H1 (cell line): ENCODE measurements around the gene BCL2L1. TPM values are rescaled to one million over a fixed set of nuclear protein-coding genes. Genes with fewer than 3 reads are reported as not detected.

Experiments
- polyA plus RNA-seq, 7 experiments: library from polyadenylated mRNA; depleted of rRNA in 3 of 7; stranded (reverse) in 5 of 7; unstranded in 2 of 7; fragments of >200 nt in 5 of 7; fragments of 200-250 nt in 2 of 7; gene quantifications; 1 replicate in 5 of 7; 2 replicates in 1 of 7; 4 replicates in 1 of 7; pipeline versions ENCODE4 v1.2.1 to v1.2.3, GENCODE V29; 2011 to 2013; ENCODE audit warnings: missing spikeins in 2 of 7, mixed read lengths in 2 of 7
- total RNA-seq: library from RNA; stranded (reverse); fragmentation: NEBNext Ultra II Directional; extraction: Animal tissue kit (Norgen Biotek cat#: 25700); gene quantifications from 2 replicates; pipeline ENCODE4 v1.2.1, GENCODE V29; 2021

BCL2L1 gene
- total and polyA plus RNA-seq, 2 of the 8 experiments (the other 6 are each of a cell fraction or from before 2014, with no cell fraction given) = 64.9 to 66.1 TPM

Other genes starting within 250 kb of the BCL2L1 start
- not detected in 2 replicates for gene DEFB124, start 247.7 kb downstream of the BCL2L1 start, total RNA-seq
- gene DEFB124, start 247.7 kb downstream of the BCL2L1 start, polyA plus RNA-seq (2011; rRNA removed) = not detected in 2 replicates
- gene REM1, start 247.6 kb downstream of the BCL2L1 start, total RNA-seq = not detected in 2 replicates
- 0.05 TPM in 2 replicates for gene REM1, start 247.6 kb downstream of the BCL2L1 start, polyA plus RNA-seq (2011; rRNA removed)
- gene HM13, start 208.4 kb downstream of the BCL2L1 start, total RNA-seq = 118 TPM in 2 replicates
- gene HM13, start 208.4 kb downstream of the BCL2L1 start, polyA plus RNA-seq (2011; rRNA removed) = 183 and 189 TPM in 2 replicates
- 120 and 131 TPM in 2 replicates for gene ID1, start 117.6 kb downstream of the BCL2L1 start, total RNA-seq
- gene ID1, start 117.6 kb downstream of the BCL2L1 start, polyA plus RNA-seq (2011; rRNA removed) = 357 and 566 TPM in 2 replicates
- gene COX4I2, start 85.0 kb downstream of the BCL2L1 start, total RNA-seq = not detected in 2 replicates
- 0.26 and 0.97 TPM in 2 replicates for gene COX4I2, start 85.0 kb downstream of the BCL2L1 start, polyA plus RNA-seq (2011; rRNA removed)
- 122 and 125 TPM in 2 replicates for gene TPX2, start 16.4 kb upstream of the BCL2L1 start, total RNA-seq
- gene TPX2, start 16.4 kb upstream of the BCL2L1 start, polyA plus RNA-seq (2011; rRNA removed) = 36.5 and 43.6 TPM in 2 replicates
- 0.22 TPM in 1 of 2 replicates, not detected in the other for gene MYLK2, start 96.5 kb upstream of the BCL2L1 start, total RNA-seq
- gene MYLK2, start 96.5 kb upstream of the BCL2L1 start, polyA plus RNA-seq (2011; rRNA removed) = 0.26 and 0.27 TPM in 2 replicates
- gene FOXS1, start 122.7 kb upstream of the BCL2L1 start, total RNA-seq = not detected in 2 replicates
- 0.45 and 0.47 TPM in 2 replicates for gene FOXS1, start 122.7 kb upstream of the BCL2L1 start, polyA plus RNA-seq (2011; rRNA removed)
- 0.91 and 1.0 TPM in 2 replicates for gene DUSP15, start 147.7 kb upstream of the BCL2L1 start, total RNA-seq
- 3.2 and 6.0 TPM in 2 replicates for gene DUSP15, start 147.7 kb upstream of the BCL2L1 start, polyA plus RNA-seq (2011; rRNA removed)
- gene TTLL9, start 147.8 kb upstream of the BCL2L1 start, total RNA-seq = not detected in 2 replicates
- gene TTLL9, start 147.8 kb upstream of the BCL2L1 start, polyA plus RNA-seq (2011; rRNA removed) = 0.06 and 0.19 TPM in 2 replicates
- 14.2 and 14.5 TPM in 2 replicates for gene PDRG1, start 229.2 kb upstream of the BCL2L1 start, total RNA-seq
- 20.1 and 20.8 TPM in 2 replicates for gene PDRG1, start 229.2 kb upstream of the BCL2L1 start, polyA plus RNA-seq (2011; rRNA removed)
- 1.8 and 2.4 TPM in 2 replicates for gene XKR7, start 245.3 kb upstream of the BCL2L1 start, total RNA-seq
- gene XKR7, start 245.3 kb upstream of the BCL2L1 start, polyA plus RNA-seq (2011; rRNA removed) = 2.4 TPM in 2 replicates